ENCODE data around the gene JTB.
"Not testable (repeated sequence)": the region's sequence is repeated elsewhere in the genome, so short reads cannot be mapped to it uniquely, and the experiment has no call there.

Gene JTB

GRCh38 chr1:153987621-153988020, 10.1 kb upstream of the JTB start:
- no peak for DNase-seq
- TF ChIP-seq POLR2A (IDR thresholded peaks at IDR 0.05; ENCODE audit: low read length) (no peak), GATA1 (IDR thresholded peaks at IDR 0.05; ENCODE audit: low read depth, low read length) (no peak)

GRCh38 chr1:153985941-153986761, 8.7 kb upstream of the JTB start, which contains the start of gene RAB13:
Gene RAB13 (minus strand): TSS chr1:153986339. CDS start chr1:153986236, 103 bp downstream.
- peak; percentile 70 to 78 for DNase-seq
- TF ChIP-seq POLR2A (IDR thresholded peaks at IDR 0.05; ENCODE audit: low read length): no peak
- TF ChIP-seq GATA1 (IDR thresholded peaks at IDR 0.05; ENCODE audit: low read depth, low read length): no peak

DNA sequence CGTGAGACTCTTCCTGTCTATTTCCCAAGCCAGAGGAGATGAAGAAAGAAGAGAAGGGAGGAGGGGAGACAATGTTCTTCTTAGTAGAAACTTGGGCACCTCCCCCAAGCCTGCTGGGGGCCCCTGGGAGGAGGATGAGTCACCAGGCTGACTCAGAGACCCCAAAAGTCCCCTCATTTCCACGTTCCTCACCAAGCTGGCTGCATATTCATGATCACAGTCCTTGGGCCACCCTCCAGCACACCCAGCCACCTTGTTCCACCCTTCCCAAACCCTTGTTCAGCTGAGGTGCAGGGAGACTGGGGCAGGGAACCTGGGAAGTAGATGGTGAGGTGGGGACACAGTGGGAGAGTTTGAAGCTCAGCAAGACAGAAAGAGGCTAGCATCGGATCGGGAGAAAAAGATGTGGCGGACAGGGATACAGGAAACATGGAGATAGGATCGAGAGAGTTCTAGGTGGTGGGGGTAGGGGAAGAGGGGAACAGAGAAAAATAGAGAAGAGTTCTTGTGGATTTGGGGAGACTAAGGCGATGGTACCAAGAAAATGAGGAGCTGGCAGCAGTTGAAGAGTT, 8.0 kb upstream of the JTB start:
- TF ChIP-seq GATA1 (IDR thresholded peaks at IDR 0.05; ENCODE audit: low read depth, low read length) (no peak), POLR2A (IDR thresholded peaks at IDR 0.05; ENCODE audit: low read length) (no peak)
- peak; percentile 38 to 64 for DNase-seq

- no peak for TF ChIP-seq GATA1 (IDR thresholded peaks at IDR 0.05; ENCODE audit: low read depth, low read length)
- TF ChIP-seq POLR2A (IDR thresholded peaks at IDR 0.05; ENCODE audit: low read length): no peak
- no peak for DNase-seq
These were observed 6.8 kb upstream of the JTB start for GRCh38 chr1:153984123-153984894.

DNA sequence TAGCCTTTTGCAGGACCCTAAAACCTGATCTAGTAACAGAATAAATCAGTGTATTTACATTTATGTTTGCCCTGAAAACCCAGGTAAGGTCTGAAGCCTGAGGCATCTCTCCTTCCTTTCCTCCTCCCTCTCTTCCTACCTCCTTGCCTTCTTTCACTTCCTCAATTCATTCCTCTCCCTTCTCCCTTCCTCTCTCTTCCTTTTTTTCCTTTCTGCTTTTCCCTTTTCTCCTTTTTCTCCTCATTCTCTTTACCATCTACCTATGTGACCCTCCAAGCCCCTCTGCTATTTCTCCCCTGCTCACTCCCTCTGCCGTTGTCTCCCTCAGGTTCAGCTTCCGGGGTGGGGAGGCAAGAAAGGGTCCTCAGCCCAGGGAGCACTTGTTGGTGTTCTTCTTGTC, 4.3 kb upstream of the JTB start:
- DNase-seq: not testable (repeated sequence)

DNA sequence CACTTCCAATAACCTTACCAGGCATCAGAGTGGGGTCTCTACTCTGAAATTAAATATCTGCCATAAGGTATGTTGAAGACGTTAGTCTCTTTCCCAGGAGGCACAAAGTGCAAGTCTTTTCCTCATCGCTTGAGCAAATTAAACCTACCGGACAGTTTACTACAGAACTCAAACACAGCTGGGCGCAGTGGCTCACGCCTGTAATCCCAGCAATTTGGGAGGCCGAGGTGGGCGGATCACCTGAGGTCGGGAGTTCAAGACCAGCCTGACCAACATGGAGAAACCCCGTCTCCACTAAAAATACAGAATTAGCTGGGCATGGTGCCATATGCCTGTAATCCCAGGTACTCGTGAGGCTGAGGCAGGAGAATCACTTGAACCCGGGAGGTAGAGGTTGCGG, 1.6 kb upstream of the JTB start:
- DNase-seq: not testable (repeated sequence)

DNA sequence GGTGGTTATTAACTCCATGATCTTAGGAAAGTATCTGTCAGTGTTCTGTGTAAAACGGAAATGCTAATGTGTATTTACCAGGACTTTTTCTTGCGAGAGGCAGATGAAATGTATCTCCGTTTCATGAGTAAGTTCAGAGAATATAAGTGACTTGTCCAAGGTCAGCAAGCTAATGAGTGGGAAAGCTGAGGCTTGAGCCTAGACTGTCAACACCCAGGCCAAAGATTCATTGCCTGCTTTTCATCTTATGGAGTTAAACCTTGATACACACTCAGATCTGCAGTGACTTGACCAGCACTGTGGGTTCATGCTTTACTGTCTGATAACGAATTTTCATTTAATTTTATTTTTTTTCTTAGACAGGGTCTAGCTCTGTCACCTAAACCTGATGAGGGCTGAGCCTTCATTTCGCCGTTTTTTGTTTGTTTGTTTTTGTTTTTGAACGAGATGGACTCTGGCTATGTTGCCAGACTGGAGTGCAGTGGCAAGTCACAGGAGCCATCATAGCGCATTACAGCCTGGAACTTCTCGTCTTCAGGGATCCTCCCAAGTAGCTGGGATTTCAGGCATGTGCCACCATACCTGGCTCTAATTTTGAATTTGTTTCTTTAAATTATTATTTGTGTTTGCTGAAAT, 918 bp upstream of the JTB start:
- no peak for DNase-seq
- TF ChIP-seq POLR2A (IDR thresholded peaks at IDR 0.05; ENCODE audit: low read length) (no peak), GATA1 (IDR thresholded peaks at IDR 0.05; ENCODE audit: low read depth, low read length) (no peak)

DNA sequence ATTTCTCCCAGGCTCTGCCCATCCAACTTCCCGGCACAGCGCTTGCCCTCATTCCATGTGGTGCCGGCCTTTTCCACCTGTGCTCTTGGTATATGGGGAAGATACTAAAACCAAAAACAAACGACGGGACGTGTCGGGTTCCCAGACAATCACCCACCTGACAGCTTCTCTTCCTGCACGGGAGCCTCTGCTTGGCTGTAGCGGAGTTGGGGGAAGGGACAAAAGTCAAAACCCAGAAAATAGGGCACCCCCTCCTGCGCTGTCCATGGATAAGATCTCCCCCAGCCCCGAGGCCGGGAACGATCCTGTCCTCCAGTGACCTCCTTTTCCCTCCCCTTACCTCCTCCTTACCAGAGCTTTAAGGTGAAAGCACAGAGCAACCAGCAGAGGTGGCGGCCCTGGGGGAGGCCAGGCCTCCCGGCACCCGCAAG, 640 bp downstream of the JTB start:
- DNase-seq: peak in 1 of 2 experiments; percentile 73
- TF ChIP-seq GATA1 (IDR thresholded peaks at IDR 0.05; ENCODE audit: low read depth, low read length): no peak
- TF ChIP-seq POLR2A (IDR thresholded peaks at IDR 0.05; ENCODE audit: low read length): no peak

DNA sequence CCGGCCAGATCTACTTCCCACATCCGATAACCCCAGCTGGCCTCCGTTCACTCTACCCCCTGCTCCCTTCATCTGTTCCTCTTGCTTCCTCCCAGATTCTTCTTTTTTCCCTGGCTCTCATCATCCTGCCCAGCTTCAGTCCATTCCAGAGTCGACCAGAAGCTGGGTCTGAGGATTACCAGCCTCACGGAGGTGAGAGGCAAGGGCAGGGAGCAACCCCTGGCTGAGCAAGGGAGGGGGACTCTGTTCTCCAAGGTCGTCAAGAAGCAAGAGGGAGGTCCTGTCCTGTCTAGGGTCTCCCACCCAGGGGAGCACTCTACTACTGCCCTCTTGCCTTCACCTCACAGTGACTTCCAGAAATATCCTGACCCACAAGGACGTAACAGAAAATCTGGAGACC, 3.9 kb downstream of the JTB start:
- no peak for DNase-seq
- TF ChIP-seq POLR2A (IDR thresholded peaks at IDR 0.05; ENCODE audit: low read length) (no peak), GATA1 (IDR thresholded peaks at IDR 0.05; ENCODE audit: low read depth, low read length) (no peak)

DNA sequence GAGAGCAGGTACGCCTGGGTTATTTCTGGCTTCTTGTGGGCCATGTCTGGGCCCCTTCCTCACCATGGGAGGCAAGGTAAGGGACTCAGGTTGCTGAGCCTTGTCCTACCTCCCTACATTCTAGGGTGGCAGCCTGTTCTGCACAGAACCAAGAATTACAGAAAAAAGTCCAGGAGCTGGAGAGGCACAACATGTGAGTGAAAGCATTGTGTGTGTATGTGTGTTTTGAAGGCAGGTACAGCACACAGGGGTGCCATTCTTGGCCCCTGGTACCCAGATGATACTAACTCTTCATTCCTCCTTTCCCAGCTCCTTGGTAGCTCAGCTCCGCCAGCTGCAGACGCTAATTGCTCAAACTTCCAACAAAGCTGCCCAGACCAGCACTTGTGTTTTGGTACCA, 4.4 kb downstream of the JTB start:
- TF ChIP-seq GATA1 (IDR thresholded peaks at IDR 0.05; ENCODE audit: low read depth, low read length) (no peak), POLR2A (IDR thresholded peaks at IDR 0.05; ENCODE audit: low read length) (peak; percentile 37)
- no peak for DNase-seq

DNA sequence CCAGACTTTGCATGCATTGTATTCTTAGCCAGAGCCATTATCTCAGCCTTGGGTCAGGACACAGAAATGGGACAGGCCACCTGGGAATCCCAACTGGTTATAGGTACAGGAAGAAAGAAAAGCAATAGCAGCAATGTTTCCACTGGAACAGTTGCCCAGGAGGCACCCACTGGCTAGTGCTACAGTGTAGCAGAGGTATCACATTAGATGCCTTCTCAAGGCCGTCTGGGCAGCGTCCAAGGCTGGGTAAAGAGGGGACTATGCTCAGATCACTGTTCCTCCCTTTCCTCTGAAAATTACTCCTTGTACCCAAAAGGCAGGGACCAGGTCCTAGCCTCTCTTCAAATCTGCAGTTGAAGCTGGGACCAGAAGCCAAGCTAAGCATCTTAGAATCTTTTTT, 7.1 kb downstream of the JTB start:
- no peak for TF ChIP-seq GATA1 (IDR thresholded peaks at IDR 0.05; ENCODE audit: low read depth, low read length)
- no peak for TF ChIP-seq POLR2A (IDR thresholded peaks at IDR 0.05; ENCODE audit: low read length)
- DNase-seq: no peak

GRCh38 chr1:153968972-153969371, 8.5 kb downstream of the JTB start:
- TF ChIP-seq GATA1 (IDR thresholded peaks at IDR 0.05; ENCODE audit: low read depth, low read length): no peak
- TF ChIP-seq POLR2A (IDR thresholded peaks at IDR 0.05; ENCODE audit: low read length): no peak
- no peak for DNase-seq

DNA sequence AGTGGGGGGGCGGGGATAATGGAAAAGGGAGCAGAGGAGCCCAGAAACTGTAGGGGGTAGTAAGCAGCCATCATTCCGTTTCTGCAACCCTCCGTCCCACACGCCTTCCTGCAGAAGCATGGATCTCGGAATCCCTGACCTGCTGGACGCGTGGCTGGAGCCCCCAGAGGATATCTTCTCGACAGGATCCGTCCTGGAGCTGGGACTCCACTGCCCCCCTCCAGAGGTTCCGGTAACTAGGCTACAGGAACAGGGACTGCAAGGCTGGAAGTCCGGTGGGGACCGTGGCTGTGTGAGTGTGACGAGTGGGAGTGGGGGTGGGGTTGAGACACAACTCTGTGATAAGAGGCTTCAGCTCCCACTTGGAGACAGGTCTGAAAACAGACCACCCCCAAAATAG, 9.1 kb downstream of the JTB start:
- DNase-seq: peak in 1 of 2 experiments; percentile 34
- no peak for TF ChIP-seq POLR2A (IDR thresholded peaks at IDR 0.05; ENCODE audit: low read length)
- TF ChIP-seq GATA1 (IDR thresholded peaks at IDR 0.05; ENCODE audit: low read depth, low read length): no peak

DNA sequence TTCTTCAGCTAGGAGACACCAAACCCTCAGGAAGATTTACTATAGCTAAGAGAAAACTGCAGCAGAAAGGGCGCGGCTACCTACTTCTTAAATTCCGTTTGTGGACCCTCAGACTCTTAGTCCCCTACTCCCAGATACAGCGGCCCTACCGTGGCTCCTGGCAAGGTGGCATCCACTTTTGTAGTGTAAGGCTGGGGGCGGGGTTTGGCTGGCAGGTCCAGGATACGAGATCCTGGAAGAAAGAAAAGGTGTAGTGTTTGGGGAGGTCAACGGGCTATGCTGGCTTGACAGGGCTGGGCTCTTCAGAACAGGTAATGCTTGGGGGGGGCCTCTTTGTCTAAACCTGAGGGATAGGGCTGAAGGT, 9.5 kb downstream of the JTB start:
- TF ChIP-seq POLR2A (IDR thresholded peaks at IDR 0.05; ENCODE audit: low read length) (no peak), GATA1 (IDR thresholded peaks at IDR 0.05; ENCODE audit: low read depth, low read length) (no peak)
- DNase-seq: no peak

Data from erythroblast (primary cell).